ENCODE data around the gene UCKL1.

The UCKL1 gene

DNA sequence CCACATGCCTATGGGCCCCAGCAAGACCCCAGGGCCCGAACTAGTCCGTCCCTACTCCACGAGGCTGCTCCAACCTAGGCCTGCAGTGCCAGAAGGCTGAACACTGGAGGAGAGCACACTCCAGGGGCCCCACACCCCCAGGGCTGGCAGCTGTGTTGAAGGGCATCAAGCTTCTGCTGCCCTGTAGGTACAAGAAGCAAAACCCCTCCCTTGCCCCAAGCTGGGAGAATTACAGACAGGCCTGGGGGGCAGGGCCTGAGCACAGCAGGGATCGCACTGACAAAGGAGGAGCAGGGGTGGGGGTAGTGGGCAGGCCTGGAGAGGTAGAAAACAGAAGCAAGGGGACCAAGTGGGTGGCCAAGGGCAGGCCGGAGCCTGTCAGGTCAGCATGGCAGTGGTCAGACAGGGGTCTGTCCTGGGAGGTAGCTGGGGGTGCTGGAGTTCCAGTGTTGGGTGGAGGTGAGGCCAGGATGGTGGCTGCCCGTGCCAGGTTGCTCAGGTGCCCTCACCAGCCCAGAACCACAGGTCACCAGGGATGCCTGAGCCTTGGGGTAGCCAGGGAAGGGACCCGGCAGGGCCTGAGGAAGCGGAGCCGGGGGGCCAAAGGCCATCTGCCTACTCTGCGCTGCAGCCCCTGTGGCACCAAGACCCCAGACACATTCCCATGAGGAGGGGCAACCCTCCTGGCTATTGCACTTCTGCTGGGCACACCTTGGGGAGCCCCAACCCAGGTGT, 2.9 kb upstream of the UCKL1 start:
- DNase-seq, result no peak

DNA sequence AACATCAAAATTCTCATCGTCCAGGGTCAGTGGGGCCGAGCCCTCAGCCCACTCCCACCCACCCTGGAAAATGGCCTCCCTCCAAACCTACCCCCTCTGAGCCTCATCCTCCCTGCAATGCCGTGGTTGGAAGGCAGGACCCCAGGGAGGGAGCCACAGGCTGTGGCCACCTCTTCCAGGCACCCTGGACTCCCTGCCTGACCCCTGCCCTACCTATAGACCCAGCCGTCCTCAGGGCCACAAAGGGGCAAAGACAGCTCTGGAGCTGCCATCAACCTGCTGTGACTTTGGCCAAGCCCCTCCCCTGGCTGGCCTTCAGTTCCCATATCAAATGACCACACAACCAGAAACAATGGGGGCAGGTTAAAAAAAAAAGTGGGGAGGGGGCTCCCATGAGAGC, 2.3 kb upstream of the UCKL1 start:
- DNase-seq, result no peak

DNA sequence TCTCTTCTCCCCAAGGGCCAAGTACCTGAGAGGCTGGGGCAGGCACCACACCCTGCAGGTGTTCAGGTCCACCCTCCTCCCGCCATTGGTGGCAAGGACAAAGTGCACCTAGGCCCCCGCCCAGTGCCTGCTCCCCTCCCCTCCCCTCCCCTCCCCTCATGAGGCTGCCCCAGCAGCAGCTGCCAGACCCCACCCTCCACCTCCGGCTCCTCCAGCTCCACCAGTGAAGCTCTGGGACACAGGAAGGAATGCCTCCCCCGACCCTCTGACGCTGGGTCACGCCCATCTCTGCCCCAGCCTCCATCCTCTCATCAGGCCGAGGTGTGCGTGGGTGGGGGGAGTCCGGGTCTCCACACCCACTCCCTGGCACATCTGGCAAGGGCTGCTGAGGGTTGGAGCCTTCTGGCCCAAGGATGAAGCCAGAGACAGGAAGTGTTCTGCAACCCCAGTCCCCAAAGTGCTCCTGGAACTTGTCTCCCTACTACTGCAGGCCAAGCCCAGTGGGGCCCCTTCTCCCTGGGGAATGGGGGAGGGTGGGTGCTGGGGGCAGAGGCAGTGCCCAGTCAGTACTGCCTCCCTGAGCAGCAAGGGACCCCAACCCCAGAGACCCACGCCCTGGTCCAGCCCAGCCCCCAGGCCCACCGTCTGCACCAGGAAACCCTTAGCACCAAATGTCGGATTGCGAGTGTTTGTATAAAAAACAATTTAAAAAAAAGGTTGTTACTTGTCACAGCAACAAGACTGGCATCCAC, 1.6 kb upstream of the UCKL1 start:
- DNase-seq, result no peak

DNA sequence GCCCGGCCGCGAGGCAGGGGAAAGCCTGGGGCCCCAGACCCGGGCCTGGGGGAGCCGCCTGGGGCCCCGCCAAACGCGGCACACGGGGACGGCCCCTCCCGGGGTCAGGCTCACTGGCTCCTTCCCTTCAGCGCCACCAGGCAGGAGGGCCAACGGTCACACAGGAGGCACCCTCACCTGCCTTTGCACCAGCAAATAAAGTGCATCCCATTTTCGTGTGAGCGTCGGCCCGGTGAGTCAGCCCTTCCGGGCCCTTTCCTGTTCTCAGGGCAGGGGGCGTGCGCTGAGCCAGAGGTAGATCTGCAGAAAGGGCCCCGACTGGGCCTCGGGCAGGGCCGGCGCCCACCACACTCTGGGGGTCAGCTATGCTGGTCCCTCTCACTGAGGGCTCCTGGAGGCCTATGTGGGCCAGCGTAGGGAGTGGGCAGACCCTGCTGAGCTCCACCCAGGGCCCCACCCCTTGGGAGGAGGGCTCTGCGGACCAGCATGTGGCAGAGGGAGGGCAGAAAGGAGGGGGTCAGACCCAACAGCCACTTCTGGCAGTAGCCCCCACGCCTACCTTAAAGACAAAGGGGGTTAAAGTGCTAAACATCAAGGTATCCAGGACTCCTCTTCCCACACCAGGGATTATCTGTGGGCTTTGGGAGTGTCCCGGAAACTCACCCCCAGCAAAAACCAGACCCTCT, 931 bp upstream of the UCKL1 start:
- peak; percentile 69 for DNase-seq

DNA sequence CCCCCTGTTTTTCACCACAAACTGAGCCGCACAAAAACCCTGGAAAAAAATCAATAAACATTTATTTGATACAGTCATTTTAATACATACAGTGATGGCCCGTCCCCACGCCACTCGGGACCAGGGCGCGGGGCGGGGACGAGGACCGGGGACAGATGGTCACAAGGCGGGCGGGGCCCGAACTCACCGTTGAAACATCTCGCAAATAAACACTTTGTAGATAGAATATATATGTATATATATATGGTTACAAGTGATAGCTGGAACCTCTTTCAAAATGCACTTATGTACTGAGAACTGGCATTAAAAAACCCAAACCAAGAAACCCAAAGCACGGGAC, 418 bp upstream of the UCKL1 start:
- DNase-seq, result no peak

DNA sequence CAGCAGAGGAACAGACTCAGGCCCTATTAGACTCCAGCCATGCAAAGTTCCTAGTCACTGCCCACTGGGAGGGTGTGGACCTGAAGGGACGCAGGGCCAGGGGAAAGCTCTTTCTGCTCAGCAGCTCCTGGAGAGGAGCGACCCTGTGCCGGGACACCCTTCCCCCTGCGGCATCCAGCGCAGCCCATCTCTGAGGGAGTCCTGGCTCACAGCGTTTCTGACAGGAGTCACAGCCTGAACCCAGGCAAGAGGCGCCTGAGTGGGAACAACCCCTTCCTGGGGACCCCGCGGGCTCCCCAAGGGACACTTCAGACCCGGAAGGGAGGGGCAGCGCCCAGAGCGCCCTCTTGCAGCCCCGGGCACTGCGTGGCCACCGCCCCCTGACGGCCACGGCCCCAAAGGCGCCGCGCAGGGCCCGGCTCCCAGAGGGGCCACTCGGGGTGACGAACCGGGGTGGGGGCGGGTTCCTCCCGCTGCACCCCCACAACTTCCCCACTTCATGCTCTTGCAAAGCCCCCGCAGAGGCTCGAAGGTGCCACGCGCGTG, 862 bp downstream of the UCKL1 start:
- peak; percentile 36 for DNase-seq

DNA sequence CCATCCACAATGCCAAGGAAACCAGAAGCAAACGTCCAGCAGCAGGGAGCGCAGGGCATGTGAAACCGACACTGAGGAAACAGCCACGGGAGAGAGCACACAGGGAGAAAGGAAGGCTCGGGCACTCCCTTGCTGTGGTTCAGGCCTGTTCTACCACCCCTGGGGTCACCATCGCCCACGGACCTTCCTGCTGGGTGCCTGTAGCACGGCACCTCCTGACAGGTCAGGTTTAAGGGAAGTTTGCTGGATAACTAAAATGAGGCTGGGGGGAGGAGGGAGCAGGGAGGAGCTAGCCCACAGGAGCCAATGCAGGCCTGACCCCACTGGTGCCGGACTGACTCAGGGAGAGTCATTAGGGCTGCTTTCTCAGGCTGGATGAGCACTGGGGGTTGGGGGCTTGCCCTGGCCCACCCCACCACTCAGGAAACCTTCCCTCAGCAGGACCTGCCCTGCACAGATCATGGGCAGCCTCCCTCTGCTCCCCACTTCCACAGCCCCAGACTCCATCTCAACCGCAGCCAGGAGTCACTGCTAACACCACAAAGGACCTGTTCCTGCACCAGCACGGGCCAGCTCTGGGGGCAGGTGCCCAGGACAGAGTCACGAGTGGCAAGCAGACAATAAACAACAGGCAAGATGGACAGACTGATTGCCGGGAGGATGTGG, 2.3 kb downstream of the UCKL1 start:
- no peak for DNase-seq

DNA sequence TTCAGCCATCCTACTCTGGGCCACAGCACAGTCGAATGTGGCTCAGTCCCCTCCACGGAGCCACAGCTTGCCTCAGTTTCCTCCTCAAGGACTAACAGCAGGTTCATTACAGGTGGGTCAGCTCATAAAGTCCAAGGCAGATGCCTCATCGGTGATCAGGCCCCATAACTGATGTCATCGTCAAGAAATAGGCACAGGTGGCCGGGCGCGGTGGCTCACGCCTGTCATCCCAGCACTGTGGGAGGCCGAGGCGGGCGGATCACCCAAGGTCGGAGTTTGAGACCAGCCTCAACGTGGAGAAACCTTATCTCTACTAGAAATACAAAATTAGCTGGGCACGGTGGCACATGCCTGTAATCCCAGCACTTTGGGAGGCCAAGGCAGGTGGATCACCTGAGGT, 3.4 kb downstream of the UCKL1 start:
- DNase-seq, result no peak

DNA sequence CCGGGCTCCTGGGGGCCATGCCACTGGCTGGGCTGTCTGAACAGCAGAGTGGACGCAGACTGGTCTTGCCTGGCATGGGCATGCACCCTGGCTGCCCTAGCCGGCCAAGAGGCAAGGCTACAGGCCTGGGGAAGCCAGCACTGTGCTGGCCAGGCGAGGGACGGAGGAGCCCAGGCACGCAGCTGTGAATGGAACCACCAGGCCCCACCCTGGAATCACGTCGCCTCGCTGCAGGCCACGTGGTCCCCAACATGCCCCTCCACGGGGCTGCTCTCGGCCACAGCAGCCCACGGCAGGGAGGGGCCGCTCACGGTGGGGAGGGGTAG, 4.0 kb downstream of the UCKL1 start:
- DNase-seq, result no peak

DNA sequence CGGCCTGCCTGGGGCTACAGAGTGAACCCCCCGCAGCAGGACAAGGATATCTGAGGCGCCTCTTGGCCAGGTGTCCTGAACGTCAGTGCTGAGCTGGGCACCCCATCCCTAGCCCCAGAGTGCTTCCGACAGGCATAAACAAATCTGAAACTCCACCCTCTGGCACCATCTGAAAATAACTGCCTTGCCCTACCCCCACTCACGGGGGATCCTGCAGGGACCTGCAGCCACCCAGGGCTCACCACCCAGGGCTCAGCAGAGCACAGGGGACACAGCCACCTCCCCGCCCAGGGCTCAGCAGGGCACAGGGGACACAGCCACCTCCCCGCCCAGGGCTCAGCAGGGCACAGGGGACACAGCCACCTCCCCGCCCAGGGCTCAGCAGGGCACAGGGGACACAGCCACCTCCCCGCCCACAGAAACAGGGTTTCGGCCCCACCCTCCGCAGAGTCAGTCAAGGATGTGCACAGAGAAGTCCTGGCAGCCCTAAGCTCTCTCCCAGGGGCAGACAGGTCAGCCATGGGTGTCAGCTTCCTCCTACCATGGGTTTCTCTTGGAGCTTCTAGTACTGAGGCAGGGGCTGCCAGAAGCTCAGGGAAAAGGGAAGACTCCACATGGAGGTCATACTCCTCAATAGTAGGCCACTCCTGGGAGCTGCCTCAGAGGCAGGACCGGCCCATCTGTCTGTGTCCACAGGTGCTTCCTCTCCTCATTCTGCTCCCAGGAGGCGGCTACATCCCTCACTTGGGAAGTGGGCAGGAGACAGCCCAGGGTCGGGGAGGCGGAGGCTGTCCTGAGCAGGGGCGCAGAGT, 4.6 kb downstream of the UCKL1 start:
- no peak for DNase-seq

DNA sequence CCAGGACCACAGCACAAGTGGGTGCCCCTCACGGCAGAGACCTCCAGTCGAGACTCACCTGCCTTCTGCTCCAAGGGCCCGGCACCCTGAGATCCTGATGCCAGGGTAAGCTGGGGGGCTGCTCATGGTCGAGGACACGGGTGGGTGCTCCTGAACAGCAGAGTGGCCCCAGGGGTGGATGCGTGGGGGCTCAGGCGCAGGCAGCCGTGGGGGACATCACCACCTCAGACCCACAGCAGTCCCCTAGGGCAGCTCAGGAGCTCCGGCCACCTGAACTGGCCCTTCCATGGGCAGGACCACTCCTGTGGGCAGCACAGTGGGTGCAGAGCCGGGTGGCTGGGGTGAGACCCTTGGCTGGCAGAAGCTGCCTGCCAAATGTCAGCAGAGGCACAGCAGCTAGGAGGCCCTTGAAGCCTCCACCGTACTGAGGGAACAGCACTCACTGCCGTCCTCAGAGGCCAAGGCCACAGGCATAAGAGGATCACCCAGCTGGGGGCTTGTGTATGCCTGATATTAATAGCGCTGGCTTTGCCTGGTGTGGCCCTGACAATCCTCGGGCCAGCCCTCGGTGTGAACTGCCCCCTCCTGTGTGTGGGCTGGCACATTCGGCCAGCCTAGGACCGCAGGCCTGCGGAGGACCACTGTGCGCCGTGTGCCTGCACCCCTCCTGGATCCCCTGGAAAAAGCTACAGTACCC, 5.4 kb downstream of the UCKL1 start:
- DNase-seq, result no peak

DNA sequence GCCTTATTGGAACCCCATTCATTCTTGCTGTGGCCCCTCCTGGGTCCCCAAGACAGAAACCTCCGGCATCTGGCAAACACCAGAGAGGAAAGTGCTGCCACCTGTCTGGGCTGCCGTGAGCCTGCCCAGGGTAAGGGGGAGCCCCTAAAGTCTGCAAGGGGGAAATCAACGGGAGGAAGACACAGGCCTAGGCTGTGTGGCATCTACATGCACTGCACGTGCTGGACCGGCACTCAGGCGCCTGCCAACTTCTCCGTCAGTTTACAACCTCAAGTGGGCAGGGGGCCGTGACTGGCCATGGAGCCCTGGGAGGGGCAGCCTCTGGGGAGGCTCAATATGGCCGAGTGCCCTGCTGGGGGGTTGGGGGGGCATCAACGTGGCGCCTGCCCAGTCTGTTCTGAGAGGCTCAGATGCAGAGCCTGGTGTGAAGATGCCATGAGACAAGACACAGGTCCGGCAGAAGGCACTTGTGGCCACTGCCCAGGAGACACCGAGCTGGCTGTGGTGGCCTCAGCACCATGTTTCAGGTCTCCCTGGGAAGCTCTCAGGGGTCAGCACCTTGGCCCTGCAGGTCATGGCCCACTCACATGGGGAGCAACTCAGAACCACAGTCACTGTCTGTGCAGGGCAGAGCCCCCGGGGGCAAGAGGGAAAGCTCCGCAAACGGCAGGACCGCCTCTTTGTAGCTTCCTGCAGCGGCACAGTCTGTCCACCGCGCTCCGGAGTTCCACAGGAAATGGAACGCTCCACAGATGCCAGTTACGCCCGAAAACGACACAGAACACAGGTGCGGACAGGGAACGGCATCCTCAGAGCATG, 8.4 kb downstream of the UCKL1 start:
- DNase-seq, result no peak

DNA sequence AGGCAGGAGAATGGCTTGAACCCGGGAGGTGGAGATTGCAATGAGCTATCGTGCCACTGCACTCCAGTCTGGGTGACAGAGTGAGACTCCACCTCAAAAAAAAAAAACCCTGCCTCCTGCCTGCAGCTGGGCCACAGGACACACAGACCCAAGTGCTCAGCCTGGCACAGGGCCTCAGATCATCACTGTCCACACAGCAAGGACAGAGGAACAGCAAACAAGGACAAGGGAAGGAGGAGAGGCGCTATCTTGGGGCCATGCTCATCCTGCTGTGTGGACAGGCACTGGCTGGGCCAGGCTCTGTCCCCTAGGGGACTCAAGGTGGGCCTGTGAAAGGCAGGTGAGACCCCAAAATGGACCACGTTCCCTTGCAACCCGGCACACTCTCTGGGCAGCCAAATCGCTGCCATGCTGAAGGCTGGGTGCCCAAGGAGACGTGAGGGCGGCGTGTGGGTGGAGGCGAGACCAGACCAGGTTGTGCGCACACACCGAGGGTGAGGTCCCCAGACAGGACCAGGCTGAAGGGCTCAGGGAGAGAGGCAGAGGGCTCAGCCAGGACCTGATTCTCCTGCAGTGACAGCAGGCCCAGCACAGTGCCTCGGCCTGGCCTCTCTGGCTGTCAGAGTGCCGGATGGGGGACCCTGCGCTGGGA, 9.1 kb downstream of the UCKL1 start:
- DNase-seq, result no peak

DNA sequence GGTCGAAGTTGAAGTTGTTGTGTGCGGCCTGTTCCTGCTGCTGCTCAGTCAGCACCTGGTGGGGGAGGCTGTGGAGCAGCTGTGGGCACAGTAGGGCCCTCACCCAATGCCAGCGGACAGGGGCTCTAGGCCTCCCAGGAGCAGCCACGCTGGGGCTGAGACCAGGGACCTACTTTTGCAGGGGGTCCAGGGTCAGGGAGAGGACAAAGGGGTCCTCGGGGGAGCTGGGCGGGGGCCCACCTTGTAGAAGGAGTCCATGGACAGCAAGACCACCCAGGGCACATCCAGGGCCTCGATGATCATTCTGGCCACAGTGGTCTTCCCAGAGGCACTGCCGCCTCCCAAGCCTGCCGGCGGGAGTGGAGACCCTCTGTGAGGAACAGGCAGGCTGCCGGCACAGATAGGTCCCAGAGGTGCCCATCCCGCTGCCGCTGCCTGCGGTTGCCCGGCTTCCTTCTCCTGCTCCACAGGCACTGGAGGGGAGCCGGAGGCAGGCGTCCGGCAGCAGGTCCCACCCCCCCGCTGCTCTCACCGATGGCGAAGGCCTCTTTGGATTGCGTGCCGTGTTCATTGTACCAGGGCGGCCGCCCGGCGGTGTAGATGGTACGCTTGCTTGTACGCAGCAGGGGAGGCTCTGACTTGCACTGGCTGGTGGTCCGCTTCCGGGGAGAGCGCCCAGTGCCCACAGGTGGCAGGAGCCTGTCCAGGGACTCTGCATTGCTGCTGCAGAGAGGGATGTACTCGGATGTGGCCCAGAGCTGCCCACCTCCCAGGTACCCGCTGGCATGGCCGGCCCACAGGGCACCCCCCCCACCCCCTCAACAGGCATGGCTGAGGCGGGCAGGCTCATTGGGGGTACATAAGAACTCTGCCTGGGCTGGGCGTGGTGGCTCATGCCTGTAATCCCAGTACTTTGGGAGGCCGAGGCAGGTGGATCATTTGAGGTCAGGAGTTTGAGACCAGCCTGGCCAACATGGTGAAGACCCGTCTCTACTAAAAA, 10.0 kb downstream of the UCKL1 start:
- no peak for DNase-seq

DNA sequence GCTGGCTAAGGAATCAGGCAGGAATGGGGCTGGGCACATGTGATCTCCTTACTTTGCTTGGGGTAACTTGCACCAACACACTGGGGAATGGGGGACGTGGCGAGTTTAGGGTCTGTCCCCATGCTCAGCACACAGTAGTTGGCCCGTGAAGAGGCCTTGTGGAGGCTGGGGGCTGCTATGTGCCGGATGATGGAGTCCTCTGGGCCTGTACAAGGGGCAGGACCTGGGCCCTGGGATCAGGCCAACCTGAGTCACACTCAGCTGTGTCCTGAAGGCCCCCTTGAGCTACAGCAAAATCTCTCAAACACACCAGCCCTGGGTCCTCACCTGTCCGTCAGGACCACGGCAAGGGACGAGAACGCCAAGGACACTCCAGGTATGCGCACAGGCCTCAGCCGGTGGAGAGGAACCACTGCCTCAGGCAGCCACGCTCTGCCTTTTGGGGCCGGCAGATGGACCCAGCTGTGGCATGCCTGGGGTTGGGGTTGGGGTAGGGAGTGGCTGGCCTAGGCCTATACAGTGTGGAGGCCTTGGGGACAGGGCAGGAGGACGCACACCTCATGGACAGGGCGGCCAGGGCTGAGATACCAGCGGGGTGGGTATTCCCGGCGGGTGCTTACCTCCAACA, 11.1 kb downstream of the UCKL1 start:
- no peak for DNase-seq

DNA sequence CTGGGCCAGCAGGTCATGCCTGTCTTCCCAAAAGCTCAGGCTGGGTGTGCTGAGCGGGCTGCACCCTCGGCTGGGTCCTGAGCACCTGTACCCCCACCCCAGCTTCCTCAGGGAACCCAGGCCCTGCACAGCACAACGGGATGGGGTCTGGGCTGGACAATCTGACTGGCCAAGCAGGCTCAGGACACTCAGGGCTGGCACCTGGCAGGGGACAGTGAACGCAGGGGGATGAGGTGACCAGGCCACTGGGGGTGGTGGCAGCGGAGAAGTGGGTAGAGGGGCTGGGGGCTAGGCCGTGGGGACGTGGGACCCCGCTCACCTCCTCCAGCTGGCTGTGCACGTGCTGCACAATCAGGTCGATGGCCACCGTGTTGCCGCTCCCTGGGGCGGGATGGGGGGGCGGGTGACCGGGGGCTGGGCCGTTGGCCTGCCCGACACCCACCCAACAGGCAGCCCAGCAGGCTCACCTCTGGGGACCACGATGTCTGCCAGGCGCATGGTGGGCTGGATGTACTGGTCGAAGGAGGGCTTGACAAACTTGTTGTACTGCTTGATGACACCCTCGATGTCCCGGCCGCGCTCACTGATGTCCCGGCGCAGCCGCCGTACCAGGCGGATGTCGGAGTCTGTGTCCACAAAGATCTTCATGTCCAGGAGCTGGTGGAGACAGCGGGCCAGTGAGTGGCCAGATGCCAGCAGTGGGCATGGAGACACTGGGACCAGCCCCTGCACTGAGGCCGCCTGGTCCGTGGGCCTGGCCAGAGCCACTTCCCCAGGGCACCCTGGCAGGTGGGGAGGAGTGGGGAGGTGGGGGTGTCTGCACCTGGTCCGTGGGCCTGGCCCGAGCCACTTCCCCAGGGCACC, 11.9 kb downstream of the UCKL1 start:
- DNase-seq, result no peak

DNA sequence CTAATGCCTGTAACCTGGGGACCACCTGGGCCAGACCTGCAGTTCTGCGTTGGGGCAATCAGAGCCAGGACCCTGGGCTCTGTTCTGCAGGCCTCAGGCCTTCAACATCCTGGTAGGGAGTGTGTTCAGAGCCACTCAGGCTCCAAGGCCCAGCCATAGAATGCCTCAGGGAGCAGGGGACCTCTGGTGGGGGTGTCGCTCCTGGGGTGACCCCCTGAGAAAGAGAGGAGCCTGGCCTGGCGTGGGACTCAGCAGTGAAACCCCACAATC, 12.5 kb downstream of the UCKL1 start:
- DNase-seq, result no peak
